ENCODE measurements around the gene VAC14. TPM values are rescaled to one million over a fixed set of nuclear protein-coding genes. Genes with fewer than 3 reads are reported as not detected.

The VAC14 gene
- total RNA-seq, 1 experiment from 2014 or later: 49.9 TPM

GRCh38 chr16:70679671-70680494 is 121.1 kb downstream of the VAC14 start:
- H4K5ac ChIP-seq (ENCODE audit: insufficient read length, low read depth, low read length): no peak overlapping the region
- WGBS (ENCODE audit: extremely low coverage, insufficient read length, low lambda C conversion rate): no CpG with 5 or more reads among the region's 80 CpGs
- peak; percentile 65; the same call in 2 of the 3 replicates for TF ChIP-seq CTCF (conservative IDR thresholded peaks at IDR 0.05)
- no peaks in the 10 kb centered on the region for H3K27me3 Mint-ChIP-seq (ENCODE audit: low read depth)
- H3T11ph ChIP-seq (ENCODE audit: low read length): no peak overlapping the region
- H3K79me1 ChIP-seq (ENCODE audit: insufficient read depth, low read depth, low read length, poor library complexity, severe bottlenecking): no peaks in the 10 kb centered on the region
- H3K9me3 ChIP-seq (ENCODE audit: control insufficient read depth, low read depth, low read length): no peaks in the 10 kb centered on the region
- no peak overlapping the region for H3K4me2 ChIP-seq (ENCODE audit: insufficient read depth, insufficient read length, low read length)
- no peak overlapping the region for H2AK5ac ChIP-seq (ENCODE audit: insufficient read length, low read length)
- no peak overlapping the region for H2BK5ac ChIP-seq (ENCODE audit: insufficient read length, low read length)
- no peaks in the 10 kb centered on the region for H3K4me1 ChIP-seq (ENCODE audit: insufficient read depth, low read length)
- no peak overlapping the region for H3K23ac ChIP-seq (ENCODE audit: insufficient read length, low read depth, low read length)
- H3K14ac ChIP-seq (ENCODE audit: insufficient read depth, low read length): no peak overlapping the region
- no peak overlapping the region for H4K8ac ChIP-seq (replicated peaks; ENCODE audit: insufficient read length, low read depth, low read length)
- no peaks in the 10 kb centered on the region for H3K79me2 ChIP-seq (ENCODE audit: insufficient read depth, low read length)
- H3K27ac ChIP-seq (ENCODE audit: insufficient read length, low read depth, low read length): no peak overlapping the region
- no peak overlapping the region for H3K9ac ChIP-seq (ENCODE audit: extremely low read depth, insufficient read length, low read length)
- no peak overlapping the region for H2BK15ac ChIP-seq (ENCODE audit: low read depth, low read length)
- H3K18ac ChIP-seq (ENCODE audit: insufficient read length, low read depth, low read length): no peak overlapping the region
- no peaks in the 10 kb centered on the region for H4K20me1 ChIP-seq (ENCODE audit: control insufficient read depth, insufficient read depth, insufficient read length)
- DNase-seq: peak; percentile 79
- no peak overlapping the region for H3K4ac ChIP-seq (ENCODE audit: low read depth, low read length)
- H3K9me3 Mint-ChIP-seq: no peaks in the 10 kb centered on the region; a peak in 1 of 5 replicates
- no peak overlapping the region for H2AFZ ChIP-seq (ENCODE audit: low read length)
- H3K56ac ChIP-seq (ENCODE audit: insufficient read length, low read depth, low read length): no peak overlapping the region
- H2BK12ac ChIP-seq (ENCODE audit: insufficient read length, low read depth, low read length): no peak overlapping the region
- peaks cover 2 to 31% (median 21%) of the 10 kb centered on the region in 3 experiments for H3K36me3 Mint-ChIP-seq (ENCODE audit: insufficient read depth in 1 of 3, low read depth in 3 of 3)
- H2BK20ac ChIP-seq (ENCODE audit: low read depth, low read length, poor library complexity, severe bottlenecking): no peak overlapping the region
- H2BK120ac ChIP-seq (ENCODE audit: low read depth, low read length, poor library complexity, severe bottlenecking): no peak overlapping the region
- H3K27me3 ChIP-seq (ENCODE audit: insufficient read depth, low read length): no peaks in the 10 kb centered on the region
- no peak overlapping the region for H4K91ac ChIP-seq (ENCODE audit: insufficient read length, low read depth, low read length)
- peaks cover 4 to 14% of the 10 kb centered on the region in 2 experiments; a peak in 3 of 4 replicates for H3K4me1 Mint-ChIP-seq
- no peak overlapping the region; a peak in 1 of 5 replicates for H3K4me3 Mint-ChIP-seq
- H3K23me2 ChIP-seq (ENCODE audit: insufficient read length, low read depth, low read length, poor library complexity, severe bottlenecking): peaks cover 1% of the 10 kb centered on the region
- H3K27ac Mint-ChIP-seq: no peak overlapping the region
